Activated CD8-positive, alpha-beta memory T cell treated with anti-CD3 and anti-CD28 coated beads for 48 hours (primary cell): Measurements from ENCODE around the gene KNDC1.

Experiments used
- DNase-seq, 3 experiments: peaks; one replicate each; pipeline ENCODE4 v3.0.0-alpha.2; 2020; ENCODE audit warnings: low read depth in 2 of 3, low spot score in 2 of 3

Gene KNDC1

GRCh38 chr10:133160826-133161471 lies 930 bp downstream of the KNDC1 start:
- DNase-seq: no peak

- no peak for DNase-seq
Observed at GRCh38 chr10:133161486-133162109, 1.6 kb downstream of the KNDC1 start.

GRCh38 chr10:133162178-133162909 lies 2.3 kb downstream of the KNDC1 start:
- DNase-seq: no peak

GRCh38 chr10:133162910-133163856 lies 3.2 kb downstream of the KNDC1 start:
- no peak for DNase-seq

- no peak for DNase-seq
Observed at GRCh38 chr10:133163889-133164815, 4.1 kb downstream of the KNDC1 start.

GRCh38 chr10:133164816-133165555 lies 5.0 kb downstream of the KNDC1 start:
- DNase-seq: no peak

GRCh38 chr10:133165556-133166503 lies 5.8 kb downstream of the KNDC1 start:
- no peak for DNase-seq

- DNase-seq: no peak
Observed at GRCh38 chr10:133166504-133166827, 6.4 kb downstream of the KNDC1 start.

- DNase-seq: no peak
Observed at GRCh38 chr10:133166828-133167692, 7.0 kb downstream of the KNDC1 start.

GRCh38 chr10:133167693-133168616 lies 7.9 kb downstream of the KNDC1 start:
- DNase-seq: no peak

- no peak for DNase-seq
Observed at GRCh38 chr10:133168617-133169031, 8.6 kb downstream of the KNDC1 start.

GRCh38 chr10:133169173-133169947 lies 9.3 kb downstream of the KNDC1 start:
- DNase-seq: no peak

- DNase-seq: no peak
Observed at GRCh38 chr10:133170092-133170491, 10.1 kb downstream of the KNDC1 start.

GRCh38 chr10:133173860-133174640 lies 14.0 kb downstream of the KNDC1 start:
- DNase-seq: no peak

GRCh38 chr10:133174689-133175263 lies 14.8 kb downstream of the KNDC1 start:
- DNase-seq: no peak
